K562 (cell line): Measurements from ENCODE around the gene CENPN. TPM values are rescaled to one million over a fixed set of nuclear protein-coding genes. Genes with fewer than 3 reads are reported as not detected.

ENCODE experiments used
- CHD1 ChIP-seq: fragments of 200-600 bp; sonication (generic); IDR thresholded peaks from one replicate; pipeline ENCODE4 v1.6.1; 2012; ENCODE audit warnings: mild to moderate bottlenecking, moderate library complexity, low read length, inconsistent platforms
- EP300 ChIP-seq: IDR thresholded peaks from 2 replicates; pipeline ENCODE4 v1.6.1; 2012; ENCODE audit warnings: low read length, improper control_type of control experiment
- GATA2 ChIP-seq: sonication (generic); formaldehyde crosslinking; IDR thresholded peaks from 2 replicates; pipeline ENCODE4 v1.4.0; 2020; ENCODE audit warnings: mild to moderate bottlenecking, missing genetic modification reagents
- HMGN3 ChIP-seq: IDR thresholded peaks from 2 replicates; pipeline ENCODE4 v1.6.1; 2011; ENCODE audit warnings: borderline replicate concordance, low read depth, mild to moderate bottlenecking, mixed read lengths, low read length; ENCODE audit not compliant: insufficient read length; ENCODE audit errors: extremely low read depth
- KHSRP ChIP-seq: fragments of 450-650 bp; IDR thresholded peaks from 2 replicates; pipeline ENCODE4 v1.6.1; 2017
- MXI1 ChIP-seq: IDR thresholded peaks from 2 replicates; pipeline ENCODE4 v1.6.1; 2011; ENCODE audit warnings: low read depth, mild to moderate bottlenecking, improper control_type of control experiment, low read length
- NCOR1 ChIP-seq: fragments of 450-650 bp; IDR thresholded peaks from 2 replicates; pipeline ENCODE4 v1.6.1; 2016; ENCODE audit warnings: mild to moderate bottlenecking, moderate library complexity
- NR2C1 ChIP-seq, 2 experiments: fragments of 450-650 bp; IDR thresholded peaks; 2 replicates each; pipeline ENCODE4 v1.6.1; 2017; ENCODE audit warnings: mild to moderate bottlenecking in 2 of 2, antibody characterized with exemption in 1 of 2, inconsistent platforms in 1 of 2, missing compliant biosample characterization in 1 of 2, missing genetic modification characterization in 1 of 2
- NR2F6 ChIP-seq: fragments of 450-650 bp; formaldehyde crosslinking; IDR thresholded peaks from 2 replicates; pipeline ENCODE4 v1.4.0; 2020; ENCODE audit warnings: mild to moderate bottlenecking
- PCBP2 ChIP-seq: fragments of 200-400 bp; formaldehyde crosslinking; IDR thresholded peaks from 2 replicates; pipeline ENCODE4 v1.6.1; 2018; ENCODE audit warnings: low read length, low read depth, mild to moderate bottlenecking, moderate library complexity; ENCODE audit not compliant: poor library complexity, severe bottlenecking
- POLR2G ChIP-seq: fragments of 200-400 bp; formaldehyde crosslinking; IDR thresholded peaks from 2 replicates; pipeline ENCODE4 v1.6.1; 2017; ENCODE audit warnings: low read depth, mild to moderate bottlenecking, antibody characterized with exemption, low read length, moderate library complexity
- POLR2H ChIP-seq: IDR thresholded peaks from 2 replicates; pipeline ENCODE4 v1.6.1; 2016; ENCODE audit warnings: missing genetic modification characterization, low read depth, mild to moderate bottlenecking, control low read depth, missing compliant biosample characterization, moderate library complexity
- PRMT5 ChIP-seq: sonication (generic); formaldehyde crosslinking; IDR thresholded peaks from 2 replicates; pipeline ENCODE4 v1.5.0; 2020; ENCODE audit warnings: missing genetic modification reagents
- SMARCC2 ChIP-seq: fragments of 450-650 bp; IDR thresholded peaks from 2 replicates; pipeline ENCODE4 v1.6.1; 2017; ENCODE audit warnings: antibody characterized with exemption, moderate library complexity, mild to moderate bottlenecking, low read depth
- STAG1 ChIP-seq: sonication (generic); formaldehyde crosslinking; IDR thresholded peaks from 2 replicates; pipeline ENCODE4 v1.5.0; 2020; ENCODE audit warnings: missing genetic modification reagents, borderline replicate concordance
- SUPT5H ChIP-seq: fragments of 450-650 bp; IDR thresholded peaks from 2 replicates; pipeline ENCODE4 v1.6.1; 2016
- TAF9B ChIP-seq: fragments of 450-650 bp; IDR thresholded peaks from 2 replicates; pipeline ENCODE4 v1.6.1; 2018; ENCODE audit warnings: mild to moderate bottlenecking; ENCODE audit not compliant: partially characterized antibody
- TBP ChIP-seq: optimal IDR thresholded peaks from 2 replicates; pipeline ENCODE3; 2011; ENCODE audit warnings: low read depth, low read length, improper control_type of control experiment
- TEAD2 ChIP-seq: fragments of 450-650 bp; IDR thresholded peaks from 2 replicates; pipeline ENCODE4 v1.6.1; 2016; ENCODE audit warnings: missing genetic modification characterization, control low read depth, missing compliant biosample characterization
- TFAM ChIP-seq: fragments of 250-450 bp; sonication (Bioruptor Pico); conservative IDR thresholded peaks from 2 replicates; pipeline ENCODE4 v1.5.0; 2021; ENCODE audit warnings: mild to moderate bottlenecking, moderate library complexity
- ZFX ChIP-seq: sonication (generic); formaldehyde crosslinking; IDR thresholded peaks from 2 replicates; pipeline ENCODE4 v1.8.0; 2022; ENCODE audit warnings: mild to moderate bottlenecking, missing genetic modification reagents, moderate library complexity
- ZNF263 ChIP-seq: sonication (generic); formaldehyde crosslinking; IDR thresholded peaks from 2 replicates; pipeline ENCODE4 v1.8.0; 2022; ENCODE audit warnings: mild to moderate bottlenecking, missing genetic modification reagents, borderline replicate concordance
- ZNF347 ChIP-seq: fragments of 450-650 bp; formaldehyde crosslinking; IDR thresholded peaks from 2 replicates; pipeline ENCODE4 v1.4.0; 2020; ENCODE audit warnings: low read depth, mild to moderate bottlenecking, moderate library complexity
- ZNF445 ChIP-seq: fragments of 250-450 bp; sonication (Bioruptor Pico); IDR thresholded peaks from 2 replicates; pipeline ENCODE4 v1.4.0; 2020; ENCODE audit warnings: low read depth, mild to moderate bottlenecking, moderate library complexity
- polyA plus RNA-seq, 8 experiments: library from polyadenylated mRNA; depleted of rRNA in 4 of 8; stranded (reverse) in 5 of 8; unstranded in 3 of 8; fragments of >200 nt; fragmentation: Nextera tagmentation in 2 of 8; fragmentation: Illumina TruSeq in 1 of 8; extraction: Ambion mirVana in 2 of 8; extraction: Trizol in 1 of 8; gene quantifications; 2 replicates each; pipeline versions ENCODE4 v1.2.1 to v1.2.3, GENCODE V29; 2011 to 2014; ENCODE audit warnings: inconsistent platforms in 1 of 8, missing spikeins in 1 of 8
- total RNA-seq, 7 experiments: library from RNA; depleted of rRNA in 6 of 7; stranded (reverse); fragments of >200 nt in 6 of 7; fragmentation: Illumina TruSeq in 2 of 7; extraction: Trizol in 2 of 7; gene quantifications; 2 replicates each; pipeline versions ENCODE4 v1.2.1 to v1.2.3, GENCODE V29; 2011 to 2021; ENCODE audit warnings: low replicate concordance in 1 of 7
- TF ChIP-seq, protein P1 (sequence below): sonication (generic); formaldehyde crosslinking; IDR thresholded peaks from 2 replicates; pipeline ENCODE4 v1.8.0; 2022; ENCODE audit warnings: mild to moderate bottlenecking, missing genetic modification reagents
- TF ChIP-seq, protein P2 (sequence below), 2 experiments: fragments of 200-800 bp in 1 of 2; sonication (Bioruptor generic) in 1 of 2; sonication (generic) in 1 of 2; formaldehyde crosslinking in 1 of 2; IDR thresholded peaks in 1 of 2; conservative IDR thresholded peaks in 1 of 2; 2 replicates each; pipeline versions ENCODE4 v1.5.0 to v1.6.1; 2016 to 2020; ENCODE audit warnings: missing compliant biosample characterization in 1 of 2, missing genetic modification characterization in 1 of 2, missing genetic modification reagents in 1 of 2
- TF ChIP-seq, protein P3 (sequence below): sonication (generic); formaldehyde crosslinking; IDR thresholded peaks from 2 replicates; pipeline ENCODE4 v1.8.0; 2022; ENCODE audit warnings: missing genetic modification reagents, mild to moderate bottlenecking, borderline replicate concordance

The CENPN gene
- total and polyA plus RNA-seq, 9 of the 15 experiments (the other 6 are each of a cell fraction or from before 2014, with no cell fraction given): 92.3 to 384 (median 140) TPM

DNA sequence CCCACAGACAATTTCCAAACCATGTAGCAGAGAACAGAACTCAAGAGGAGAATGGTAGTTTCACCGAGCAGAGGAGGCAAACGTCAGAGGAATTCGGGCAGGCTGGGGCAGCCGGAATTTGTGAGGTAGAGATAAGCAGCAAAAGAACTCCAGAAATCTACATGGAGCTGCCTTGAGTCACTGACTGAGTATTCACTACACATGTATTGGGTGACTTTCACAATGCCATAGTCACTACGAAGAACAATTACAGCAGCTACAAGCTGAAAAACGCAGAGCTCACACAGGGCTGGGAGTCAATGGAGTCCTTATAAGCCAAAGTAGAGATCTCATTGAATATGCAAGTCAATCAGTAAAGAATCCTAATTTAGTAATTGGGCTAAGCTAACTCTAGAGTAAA lies 13.7 kb upstream of the CENPN start (continued):
- TF ChIP-seq GATA2 (CRISPR knock-in tag) (no peak), PRMT5 (CRISPR knock-in tag) (no peak), NR2C1 (IDR thresholded peaks at IDR 0.05) (no peak), NR2C1 (tag; IDR thresholded peaks at IDR 0.05) (no peak), KHSRP (no peak), TEAD2 (tag) (no peak), SUPT5H (no peak), POLR2H (tag) (no peak), TAF9B (peak; percentile 6), PCBP2 (no peak), SMARCC2 (peak; percentile 46; the same call in 1 of the 2 replicates), ZFX (CRISPR knock-in tag) (no peak), EP300 (peak; percentile 36; the same call in 1 of the 2 replicates), STAG1 (no peak), CHD1 (no peak), NR2F6 (CRISPR knock-in tag) (no peak), TBP (no peak), HMGN3 (no peak), NCOR1 (peak; percentile 53), ZNF445 (CRISPR knock-in tag) (no peak), ZNF263 (CRISPR knock-in tag) (no peak), MXI1 (0 out of 2 replicates have a peak, but pooled peaks have one; percentile 62), TFAM (CRISPR knock-in tag) (no peak), ZNF347 (no peak), POLR2G (no peak)
- TF ChIP-seq, protein P1, sequence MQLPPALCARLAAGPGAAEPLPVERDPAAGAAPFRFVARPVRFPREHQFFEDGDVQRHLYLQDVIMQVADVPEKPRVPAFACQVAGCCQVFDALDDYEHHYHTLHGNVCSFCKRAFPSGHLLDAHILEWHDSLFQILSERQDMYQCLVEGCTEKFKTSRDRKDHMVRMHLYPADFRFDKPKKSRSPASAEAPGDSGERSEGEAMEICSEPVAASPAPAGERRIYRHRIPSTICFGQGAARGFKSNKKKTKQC: no peak
- TF ChIP-seq, protein P2, sequence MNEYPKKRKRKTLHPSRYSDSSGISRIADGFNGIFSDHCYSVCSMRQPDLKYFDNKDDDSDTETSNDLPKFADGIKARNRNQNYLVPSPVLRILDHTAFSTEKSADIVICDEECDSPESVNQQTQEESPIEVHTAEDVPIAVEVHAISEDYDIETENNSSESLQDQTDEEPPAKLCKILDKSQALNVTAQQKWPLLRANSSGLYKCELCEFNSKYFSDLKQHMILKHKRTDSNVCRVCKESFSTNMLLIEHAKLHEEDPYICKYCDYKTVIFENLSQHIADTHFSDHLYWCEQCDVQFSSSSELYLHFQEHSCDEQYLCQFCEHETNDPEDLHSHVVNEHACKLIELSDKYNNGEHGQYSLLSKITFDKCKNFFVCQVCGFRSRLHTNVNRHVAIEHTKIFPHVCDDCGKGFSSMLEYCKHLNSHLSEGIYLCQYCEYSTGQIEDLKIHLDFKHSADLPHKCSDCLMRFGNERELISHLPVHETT (CRISPR knock-in tag; conservative IDR thresholded peaks at IDR 0.05 in 1 of 2, IDR thresholded peaks at IDR 0.05 in 1 of 2): no peak
- TF ChIP-seq, protein P3, sequence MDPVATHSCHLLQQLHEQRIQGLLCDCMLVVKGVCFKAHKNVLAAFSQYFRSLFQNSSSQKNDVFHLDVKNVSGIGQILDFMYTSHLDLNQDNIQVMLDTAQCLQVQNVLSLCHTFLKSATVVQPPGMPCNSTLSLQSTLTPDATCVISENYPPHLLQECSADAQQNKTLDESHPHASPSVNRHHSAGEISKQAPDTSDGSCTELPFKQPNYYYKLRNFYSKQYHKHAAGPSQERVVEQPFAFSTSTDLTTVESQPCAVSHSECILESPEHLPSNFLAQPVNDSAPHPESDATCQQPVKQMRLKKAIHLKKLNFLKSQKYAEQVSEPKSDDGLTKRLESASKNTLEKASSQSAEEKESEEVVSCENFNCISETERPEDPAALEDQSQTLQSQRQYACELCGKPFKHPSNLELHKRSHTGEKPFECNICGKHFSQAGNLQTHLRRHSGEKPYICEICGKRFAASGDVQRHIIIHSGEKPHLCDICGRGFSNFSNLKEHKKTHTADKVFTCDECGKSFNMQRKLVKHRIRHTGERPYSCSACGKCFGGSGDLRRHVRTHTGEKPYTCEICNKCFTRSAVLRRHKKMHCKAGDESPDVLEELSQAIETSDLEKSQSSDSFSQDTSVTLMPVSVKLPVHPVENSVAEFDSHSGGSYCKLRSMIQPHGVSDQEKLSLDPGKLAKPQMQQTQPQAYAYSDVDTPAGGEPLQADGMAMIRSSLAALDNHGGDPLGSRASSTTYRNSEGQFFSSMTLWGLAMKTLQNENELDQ (CRISPR knock-in tag): no peak
